ENCODE measurements around the gene CAPN13. TPM values are rescaled to one million over a fixed set of nuclear protein-coding genes. Genes with fewer than 3 reads are reported as not detected.

CAPN13 gene
- total RNA-seq, 2 donors from 2014 or later: 5.6 to 21.3 TPM

GRCh38 chr2:30809938-30810337 is 2.7 kb upstream of the CAPN13 start:
- Histone ChIP-seq H3K27me3 (no peaks in the 10 kb centered on the region), H3K4me3 (no peak overlapping the region), H3K9me3 (no peaks in the 10 kb centered on the region), H3K27ac (no peak overlapping the region), H3K36me3 (replicated peaks in 1 of 2; ENCODE audit: insufficient read depth in 1 of 2, low read depth in 2 of 2) (no peaks in the 10 kb centered on the region), H3K4me1 (peaks cover 44% of the 10 kb centered on the region)
- DNase-seq (peak in 1 of 4 donors; percentile 28), ATAC-seq (no peak)
- WGBS, 2 donors: 60 to 66% methylated on average over 4 of the region's 4 CpGs
- intact Hi-C loops (cut with DNase I): no loop called here
- TF ChIP-seq, protein P1, sequence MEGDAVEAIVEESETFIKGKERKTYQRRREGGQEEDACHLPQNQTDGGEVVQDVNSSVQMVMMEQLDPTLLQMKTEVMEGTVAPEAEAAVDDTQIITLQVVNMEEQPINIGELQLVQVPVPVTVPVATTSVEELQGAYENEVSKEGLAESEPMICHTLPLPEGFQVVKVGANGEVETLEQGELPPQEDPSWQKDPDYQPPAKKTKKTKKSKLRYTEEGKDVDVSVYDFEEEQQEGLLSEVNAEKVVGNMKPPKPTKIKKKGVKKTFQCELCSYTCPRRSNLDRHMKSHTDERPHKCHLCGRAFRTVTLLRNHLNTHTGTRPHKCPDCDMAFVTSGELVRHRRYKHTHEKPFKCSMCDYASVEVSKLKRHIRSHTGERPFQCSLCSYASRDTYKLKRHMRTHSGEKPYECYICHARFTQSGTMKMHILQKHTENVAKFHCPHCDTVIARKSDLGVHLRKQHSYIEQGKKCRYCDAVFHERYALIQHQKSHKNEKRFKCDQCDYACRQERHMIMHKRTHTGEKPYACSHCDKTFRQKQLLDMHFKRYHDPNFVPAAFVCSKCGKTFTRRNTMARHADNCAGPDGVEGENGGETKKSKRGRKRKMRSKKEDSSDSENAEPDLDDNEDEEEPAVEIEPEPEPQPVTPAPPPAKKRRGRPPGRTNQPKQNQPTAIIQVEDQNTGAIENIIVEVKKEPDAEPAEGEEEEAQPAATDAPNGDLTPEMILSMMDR (IDR thresholded peaks at IDR 0.05): no peak
- TF ChIP-seq POLR2A (IDR thresholded peaks at IDR 0.05): no peak

DNA sequence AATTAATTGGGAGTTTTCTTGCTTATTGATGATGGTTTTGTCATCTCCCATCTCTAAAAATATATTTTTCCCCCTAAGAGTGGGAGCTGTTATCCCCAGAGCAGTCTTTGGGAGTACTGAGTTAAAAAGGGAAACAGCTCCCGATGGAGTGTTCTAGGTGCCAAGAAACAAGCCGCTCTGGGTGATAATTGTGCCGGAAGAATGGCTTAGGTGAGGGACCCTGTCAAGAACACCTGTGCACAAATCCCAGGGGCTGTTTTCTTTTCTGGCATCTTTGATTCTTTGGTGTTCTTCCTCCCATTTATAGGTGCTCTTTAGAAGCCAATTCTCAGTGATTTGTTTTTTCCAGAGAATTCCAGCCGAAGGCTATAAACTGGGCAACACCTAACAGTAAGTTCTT is 1.4 kb upstream of the CAPN13 start:
- intact Hi-C loops (cut with DNase I): no loop called here
- ATAC-seq (peak; percentile 64), DNase-seq (peak; percentile 52 to 76 (median 68))
- Histone ChIP-seq H3K36me3 (replicated peaks in 1 of 2; ENCODE audit: insufficient read depth in 1 of 2, low read depth in 2 of 2) (no peaks in the 10 kb centered on the region), H3K4me1 (peaks cover 44% of the 10 kb centered on the region), H3K27me3 (no peaks in the 10 kb centered on the region), H3K9me3 (no peaks in the 10 kb centered on the region), H3K4me3 (no peak overlapping the region), H3K27ac (peak overlapping the region; percentile 2 to 69 (median 34))
- 34 to 36% methylated on average over 4 of the region's 4 CpGs for WGBS, 2 donors
- TF ChIP-seq POLR2A (IDR thresholded peaks at IDR 0.05): no peak
- TF ChIP-seq, protein P1 (IDR thresholded peaks at IDR 0.05): no peak

GRCh38 chr2:30803281-30803680 is 4.0 kb downstream of the CAPN13 start:
- Histone ChIP-seq H3K36me3 (replicated peaks in 1 of 2; ENCODE audit: insufficient read depth in 1 of 2, low read depth in 2 of 2) (no peaks in the 10 kb centered on the region), H3K4me3 (no peak overlapping the region), H3K27me3 (no peaks in the 10 kb centered on the region), H3K9me3 (no peaks in the 10 kb centered on the region), H3K4me1 (peaks cover 18% of the 10 kb centered on the region), H3K27ac (no peak overlapping the region)
- intact Hi-C loops (cut with DNase I): no loop called here
- ATAC-seq: no peak
- 71 to 72% methylated on average over 6 of the region's 6 CpGs for WGBS, 2 donors
- DNase-seq: no peak
- TF ChIP-seq POLR2A (IDR thresholded peaks at IDR 0.05): no peak
- TF ChIP-seq, protein P1 (IDR thresholded peaks at IDR 0.05): no peak

DNA sequence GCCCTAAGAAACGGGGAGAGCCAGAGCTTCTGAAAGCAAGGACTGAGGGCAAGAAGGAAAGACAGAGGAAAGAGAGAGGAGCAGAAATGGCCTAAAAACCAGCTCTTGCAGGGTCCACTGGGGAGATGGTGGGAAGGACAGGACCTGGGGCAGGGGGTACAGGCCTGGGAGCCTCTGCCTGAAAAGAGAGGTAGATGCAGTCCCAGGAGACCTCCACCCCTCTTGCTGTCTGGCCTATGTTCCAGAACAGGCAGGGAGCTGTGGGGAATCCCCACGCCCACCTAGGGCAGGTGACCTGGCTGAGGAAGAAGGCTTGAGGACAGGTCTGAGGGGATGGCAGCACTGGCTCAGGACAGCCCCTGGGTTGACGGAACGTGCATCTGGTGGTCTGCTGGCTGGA is 4.6 kb downstream of the CAPN13 start:
- intact Hi-C loops (cut with DNase I): no loop called here
- Histone ChIP-seq H3K27me3 (no peaks in the 10 kb centered on the region), H3K27ac (no peak overlapping the region), H3K36me3 (replicated peaks in 1 of 2; ENCODE audit: insufficient read depth in 1 of 2, low read depth in 2 of 2) (no peaks in the 10 kb centered on the region), H3K9me3 (no peaks in the 10 kb centered on the region), H3K4me3 (no peak overlapping the region), H3K4me1 (peaks cover 12% of the 10 kb centered on the region)
- DNase-seq (no peak), ATAC-seq (no peak)
- TF ChIP-seq, protein P1 (IDR thresholded peaks at IDR 0.05): no peak
- TF ChIP-seq POLR2A (IDR thresholded peaks at IDR 0.05): no peak
- WGBS, 2 donors: 74 to 90% methylated on average over 3 to 4 of the region's 4 CpGs

- Histone ChIP-seq H3K36me3 (replicated peaks in 1 of 2; ENCODE audit: insufficient read depth in 1 of 2, low read depth in 2 of 2) (no peaks in the 10 kb centered on the region), H3K27me3 (no peaks in the 10 kb centered on the region), H3K9me3 (no peaks in the 10 kb centered on the region), H3K4me3 (no peak overlapping the region), H3K4me1 (peaks cover 9% of the 10 kb centered on the region), H3K27ac (no peak overlapping the region)
- WGBS, 2 donors: 90 to 92% methylated on average over 12 to 13 of the region's 13 CpGs
- intact Hi-C loops (cut with DNase I): no loop called here
- no peak for ATAC-seq
- TF ChIP-seq, protein P1 (IDR thresholded peaks at IDR 0.05): no peak
- no peak for TF ChIP-seq POLR2A (IDR thresholded peaks at IDR 0.05)
- no peak for DNase-seq
Measured at GRCh38 chr2:30801821-30802455, 5.3 kb downstream of the CAPN13 start.
